Measurements from ENCODE around the gene LAMA5.

DNA sequence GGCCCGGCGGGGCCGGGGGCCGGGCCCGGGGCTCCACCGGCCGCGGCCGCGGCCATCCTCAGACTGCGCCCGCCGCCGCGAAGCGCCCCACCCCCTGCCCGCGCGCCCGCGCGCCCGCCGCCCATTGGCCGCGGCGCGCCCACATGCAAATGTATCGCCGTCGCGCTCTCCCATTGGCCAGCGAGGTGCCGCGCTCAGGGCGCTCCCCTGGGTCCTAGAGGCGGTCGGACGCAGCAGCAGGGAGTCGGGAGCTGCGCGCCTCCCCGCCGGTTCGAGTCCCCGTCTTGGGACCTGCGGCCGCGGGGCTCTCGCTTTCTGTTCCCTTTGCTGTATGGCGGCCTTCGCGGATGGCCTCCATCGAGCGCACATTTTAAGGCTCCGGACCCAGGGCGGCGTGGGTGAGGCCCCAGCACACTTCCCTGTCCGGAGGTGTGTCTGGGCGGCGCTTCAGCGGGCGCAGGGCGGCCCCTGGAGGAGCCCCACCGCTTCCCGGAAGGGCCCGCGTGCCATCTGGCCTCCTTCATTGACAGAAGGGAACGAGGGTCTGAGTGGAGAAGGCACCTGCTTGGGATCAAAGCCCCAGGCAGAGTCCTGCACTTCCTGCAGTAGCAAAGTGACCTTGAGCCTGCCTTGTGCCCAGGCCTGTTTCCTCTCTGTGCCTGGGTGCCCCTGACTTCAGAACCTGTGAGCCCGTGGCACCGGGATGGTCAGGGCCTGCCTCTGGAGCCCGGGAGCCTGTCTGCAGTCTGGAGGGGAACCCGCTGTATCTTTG, 40.3 kb upstream of the LAMA5 start, which contains the start of gene CABLES2:
- peak in 2 of 4 experiments; percentile 38 for TF ChIP-seq CTCF (IDR thresholded peaks at IDR 0.05)
- no peak for TF ChIP-seq POLR2A (IDR thresholded peaks at IDR 0.05)
- no peak for TF ChIP-seq EP300 (IDR thresholded peaks at IDR 0.05)

Measured in sigmoid colon (tissue), 4 donors.